GM18508 (cell line): ENCODE measurements around the gene TP53I11.

Experiments used
- ATAC-seq: cut with Tn5 transposase; IDR thresholded peaks from one replicate; pipeline ENCODE4 v1.9.1; 2021; ENCODE audit warnings: moderate number of reproducible peaks; ENCODE audit not compliant: insufficient read depth, unreplicated experiment

Gene TP53I11

GRCh38 chr11:44942029-44942955 lies 8.4 kb downstream of the TP53I11 start:
- no peak for ATAC-seq

DNA sequence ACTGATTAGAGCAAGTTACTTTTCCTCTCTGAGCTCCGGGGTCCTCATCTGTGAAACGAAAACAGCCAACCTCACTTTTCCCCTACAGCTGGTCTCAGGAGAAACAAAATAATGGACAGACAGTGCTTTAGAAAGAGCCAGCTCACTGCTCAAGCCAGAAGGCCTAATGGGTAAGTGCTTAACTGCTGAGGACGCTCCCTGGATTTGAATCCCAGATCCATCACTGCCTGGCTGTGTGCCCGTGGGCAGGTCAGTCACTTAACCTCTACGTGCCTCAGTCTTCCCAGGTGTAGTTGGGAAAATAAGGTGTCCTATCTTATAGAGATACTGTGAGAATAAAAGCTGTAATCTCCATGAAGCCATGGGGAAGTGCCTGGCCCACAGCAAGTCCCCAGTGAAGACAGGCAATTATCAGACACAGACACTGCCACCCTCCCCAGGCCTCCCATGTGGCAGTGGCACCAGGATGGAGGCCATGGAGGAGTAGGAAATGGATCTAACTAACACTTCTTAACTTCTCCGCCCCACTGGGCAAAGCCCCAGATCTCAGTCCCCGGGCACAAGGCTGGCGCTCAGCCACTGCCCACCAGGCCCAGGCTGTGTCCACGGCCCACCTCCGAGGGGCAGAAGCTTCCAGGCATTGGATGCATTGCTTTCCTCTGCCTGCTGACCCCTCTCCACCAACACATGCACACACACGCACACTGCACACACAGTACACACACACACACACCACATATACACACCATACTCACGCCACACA lies 9.2 kb downstream of the TP53I11 start:
- no peak for ATAC-seq

- no peak for ATAC-seq
Measured at GRCh38 chr11:44940835-44941234, 9.8 kb downstream of the TP53I11 start.

DNA sequence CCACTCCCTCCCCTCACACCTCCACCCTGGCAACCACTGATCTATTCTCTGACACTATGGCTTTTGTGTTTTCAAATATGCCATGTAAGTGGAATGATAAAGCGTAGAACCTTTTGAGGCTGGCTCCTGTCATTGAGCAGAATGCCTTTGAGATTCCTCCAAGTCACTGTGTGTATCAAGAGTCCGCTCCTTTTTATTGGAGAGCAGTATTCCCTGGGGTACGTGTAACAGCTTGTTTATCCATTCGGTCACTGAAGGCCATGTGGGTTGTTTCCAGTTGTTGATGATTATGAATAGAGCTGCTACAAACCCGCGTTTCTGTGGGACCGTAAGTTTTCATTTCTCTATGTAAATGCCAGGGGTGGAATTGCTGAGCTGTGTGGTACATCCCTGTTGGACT lies 10.3 kb downstream of the TP53I11 start:
- ATAC-seq = no peak

DNA sequence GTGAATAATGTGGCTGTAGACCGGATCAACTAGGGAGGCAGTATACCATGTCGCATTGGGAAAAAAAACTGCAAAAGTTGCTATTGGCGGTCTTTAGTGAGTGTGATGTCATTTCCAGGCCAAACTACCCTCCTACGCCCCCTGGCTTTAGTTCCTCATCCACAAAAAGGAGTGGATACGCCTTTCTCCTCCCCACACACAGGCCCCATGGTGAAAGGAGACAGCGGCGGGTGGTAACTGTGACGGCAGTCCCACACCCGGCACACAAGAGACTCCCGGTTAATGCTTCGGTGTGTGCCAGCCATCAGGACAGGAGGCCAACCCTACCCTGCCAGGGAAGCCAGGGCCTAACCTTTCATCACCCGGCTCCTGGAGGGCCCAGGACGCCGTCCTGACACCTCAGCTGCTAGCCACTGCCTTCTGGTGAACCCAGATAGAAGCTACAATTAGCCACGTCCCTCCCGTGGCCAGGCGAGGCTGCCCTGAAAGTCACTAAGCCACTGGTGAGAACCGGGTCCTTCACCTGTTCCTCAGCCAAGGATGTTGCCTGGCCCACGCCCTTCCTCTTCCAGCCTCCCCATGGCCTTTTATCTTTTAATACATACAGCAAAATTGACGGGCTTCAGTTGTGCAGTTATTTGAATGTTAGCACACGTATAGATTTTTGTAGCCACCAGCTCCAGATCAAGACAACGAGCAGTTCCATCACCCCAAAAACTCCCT lies 10.8 kb downstream of the TP53I11 start:
- no peak for ATAC-seq

DNA sequence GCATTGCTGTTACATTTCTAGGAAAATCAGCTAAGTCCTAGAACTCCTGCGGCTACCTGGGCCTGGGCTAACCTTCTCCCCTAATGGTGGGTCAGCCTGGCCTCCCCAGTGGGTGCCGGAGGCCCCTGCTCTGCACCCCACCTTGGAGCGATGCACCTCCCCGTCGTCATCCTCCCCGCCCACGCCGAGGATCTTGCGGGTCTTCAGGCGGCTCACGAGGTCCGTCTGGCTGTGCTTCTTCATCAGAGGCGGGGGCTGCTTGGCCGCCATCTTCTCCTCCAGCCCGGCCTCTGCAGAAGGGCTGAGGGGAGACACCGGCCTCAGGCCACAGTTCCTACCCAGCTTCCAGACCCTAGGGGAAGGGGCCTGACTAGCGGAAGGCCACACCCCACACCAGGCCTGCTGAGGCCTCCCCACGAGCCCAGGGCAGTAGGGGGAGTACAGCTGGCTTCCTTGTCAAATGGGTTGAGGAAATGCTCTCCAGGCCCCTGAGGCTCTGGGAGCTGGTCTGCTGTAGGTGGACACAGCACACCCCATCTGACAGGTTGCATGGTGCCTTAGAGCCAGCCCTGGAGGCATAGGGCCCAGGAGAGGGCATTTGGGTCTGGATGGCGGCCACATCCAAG lies 12.5 kb downstream of the TP53I11 start:
- no peak for ATAC-seq

- no peak for ATAC-seq
Measured at GRCh38 chr11:44936951-44937543, 13.6 kb downstream of the TP53I11 start.

DNA sequence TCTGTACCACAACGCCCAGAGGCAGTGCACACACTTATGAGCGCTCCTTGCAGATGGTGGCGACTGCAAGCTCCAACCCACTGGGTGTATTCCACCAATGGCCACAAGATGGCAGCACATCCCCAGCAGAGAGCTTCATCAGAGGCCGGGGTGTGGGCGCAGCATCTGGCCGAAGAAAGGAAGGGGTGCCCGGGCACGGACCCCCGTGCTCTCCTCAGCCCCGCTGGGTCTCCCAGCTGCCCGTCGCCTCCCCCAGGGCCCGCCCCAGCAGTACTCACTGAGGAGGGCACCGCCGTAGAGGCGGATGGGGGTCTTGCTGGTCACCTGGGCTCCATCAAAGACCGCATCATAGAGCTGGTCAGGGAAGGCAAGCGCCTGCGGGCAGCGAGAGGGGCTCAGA lies 14.2 kb downstream of the TP53I11 start:
- ATAC-seq = no peak

- no peak for ATAC-seq
Measured at GRCh38 chr11:44934735-44935250, 15.9 kb downstream of the TP53I11 start.

GRCh38 chr11:44934110-44934509 lies 16.6 kb downstream of the TP53I11 start:
- ATAC-seq = no peak

GRCh38 chr11:44931466-44931865 lies 19.2 kb downstream of the TP53I11 start:
- ATAC-seq = no peak

DNA sequence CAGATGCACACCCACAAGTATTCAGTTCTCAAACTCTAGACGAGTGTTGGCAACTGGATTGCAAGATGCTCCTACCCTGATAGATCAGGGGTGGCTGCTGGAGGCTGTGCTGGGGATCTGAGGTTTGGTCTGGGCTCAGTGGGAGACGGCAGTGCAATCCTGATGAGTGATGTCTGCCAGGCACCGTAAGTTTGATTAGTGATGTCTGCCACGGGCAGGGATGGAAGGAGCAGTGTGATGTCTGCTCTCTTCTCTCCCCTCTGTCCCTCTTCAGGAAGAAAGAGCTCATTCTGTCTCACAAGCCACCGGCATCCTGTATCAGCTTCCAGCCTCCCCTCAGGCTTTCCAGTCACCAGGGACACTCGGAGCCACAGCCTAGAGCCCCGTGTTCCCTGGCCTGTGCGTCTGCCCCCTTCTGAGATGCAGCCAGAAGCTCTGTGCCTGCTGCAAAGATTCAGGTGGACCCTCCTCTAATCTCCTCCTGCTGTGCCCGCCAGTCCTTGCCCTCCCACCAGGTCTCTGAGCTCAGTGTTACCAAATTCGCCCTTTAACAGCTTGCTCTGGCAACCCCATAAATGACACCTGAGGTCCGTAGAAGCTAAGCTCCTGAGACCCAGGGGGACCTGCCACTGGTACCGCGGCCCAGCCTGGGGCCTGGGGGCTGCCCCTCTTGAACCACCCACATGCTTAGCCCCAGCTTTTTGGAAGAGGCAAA lies 19.9 kb downstream of the TP53I11 start:
- ATAC-seq = no peak

GRCh38 chr11:44928816-44929215 lies 21.9 kb downstream of the TP53I11 start:
- ATAC-seq = no peak

- ATAC-seq = no peak
Measured at GRCh38 chr11:44928144-44928543, 22.5 kb downstream of the TP53I11 start.

DNA sequence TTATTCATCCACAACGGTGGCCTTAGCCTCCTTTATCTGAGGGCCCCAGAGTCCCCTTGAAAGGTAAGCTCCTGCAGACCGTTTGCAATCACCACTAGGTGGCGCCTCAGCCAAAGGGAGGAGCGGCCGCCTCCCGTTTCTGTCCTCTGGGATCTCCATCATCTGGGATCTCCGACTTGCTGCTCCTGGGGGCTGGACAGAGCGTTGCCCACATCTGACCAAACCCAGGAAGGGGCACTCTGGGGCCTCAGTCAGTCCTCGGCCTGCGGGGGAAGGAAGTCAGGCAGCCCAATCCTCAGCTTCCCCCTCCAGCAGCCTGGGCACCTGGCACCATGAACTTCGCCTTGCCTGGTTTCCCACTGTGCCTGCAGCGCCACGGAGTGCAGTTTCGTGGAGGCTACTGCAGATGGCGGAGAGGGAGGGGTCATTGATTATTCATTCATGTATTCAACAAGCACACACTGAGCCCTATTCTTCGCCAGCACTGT lies 23.5 kb downstream of the TP53I11 start:
- ATAC-seq = no peak

DNA sequence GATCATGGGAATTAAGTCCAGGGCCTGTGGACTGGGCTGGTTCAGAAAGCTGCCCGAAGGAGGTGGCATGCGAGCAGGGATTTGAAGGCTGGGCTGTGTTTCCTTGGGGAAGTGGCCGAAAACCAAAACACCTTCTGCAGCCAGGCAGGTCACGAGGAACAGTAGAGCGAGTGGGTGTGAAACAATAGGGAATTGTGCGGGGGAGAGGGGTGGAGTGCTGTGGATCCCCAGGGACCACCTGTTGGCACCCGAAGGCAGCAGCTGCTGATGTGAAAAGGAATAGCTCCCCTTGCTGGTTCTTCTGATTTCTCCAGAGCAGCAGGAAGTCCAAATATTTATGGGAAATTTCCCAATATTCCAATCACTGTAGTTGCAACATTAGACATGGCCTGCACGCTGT lies 24.6 kb downstream of the TP53I11 start:
- no peak for ATAC-seq

DNA sequence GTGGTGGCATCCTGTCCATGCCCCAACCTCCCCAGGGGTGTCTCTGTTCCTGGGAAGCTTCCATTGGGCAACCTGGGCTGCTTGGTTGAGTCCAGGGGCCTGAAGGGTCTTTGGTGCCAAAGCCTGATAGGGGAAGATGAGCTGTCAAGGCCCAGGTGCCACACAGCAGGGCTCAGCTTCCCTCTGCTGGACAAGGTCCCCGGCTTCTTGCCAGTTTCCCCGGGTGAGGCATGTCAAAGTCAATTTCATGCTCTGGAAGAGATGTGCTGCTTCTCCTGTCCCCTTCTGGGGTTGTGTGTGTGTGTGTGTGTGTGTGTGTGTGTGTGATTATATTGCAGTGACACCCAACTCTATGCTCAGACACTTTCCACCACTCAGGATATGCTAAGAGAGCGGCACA lies 26.9 kb downstream of the TP53I11 start:
- no peak for ATAC-seq

- ATAC-seq = no peak
Measured at GRCh38 chr11:44923115-44923514, 27.6 kb downstream of the TP53I11 start.

- ATAC-seq = no peak
Measured at GRCh38 chr11:44920451-44920850, 30.2 kb downstream of the TP53I11 start.
